Measurements from ENCODE around the gene SPRR2D. TPM values are rescaled to one million over a fixed set of nuclear protein-coding genes. Genes with fewer than 3 reads are reported as not detected.

The SPRR2D gene
- total and polyA plus RNA-seq, 10 of the 15 experiments (the other 5 are each of a cell fraction or from before 2014, with no cell fraction given) = 0.44 TPM; not detected in 9

DNA sequence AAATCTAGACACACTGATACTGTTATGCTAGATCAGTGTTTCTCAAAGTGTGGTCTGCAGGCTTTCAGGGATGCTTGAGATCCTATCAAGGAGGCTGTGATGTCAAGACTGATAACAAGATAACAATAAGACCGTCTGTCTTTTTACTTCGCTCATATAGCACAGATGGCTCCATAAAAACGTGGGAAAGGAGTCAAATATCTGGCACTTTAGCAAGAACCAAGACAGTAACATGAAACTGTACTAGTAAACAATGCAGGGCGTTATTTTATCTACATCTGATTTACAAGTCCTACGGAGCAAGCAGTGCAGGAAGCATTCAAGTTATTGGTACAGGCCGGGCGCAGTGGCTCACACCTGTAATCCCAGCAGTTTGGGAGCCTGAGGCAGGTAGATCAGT lies 43.0 kb downstream of the SPRR2D start:
- no peak overlapping the region for H2AFZ ChIP-seq (ENCODE audit: control insufficient read depth, low read depth, low read length)
- no peak overlapping the region for H3K9ac ChIP-seq (ENCODE audit: control insufficient read depth, insufficient read depth, low read length)
- intact Hi-C loops (cut with micrococcal nuclease; ENCODE audit: unreplicated experiment) (no loop called here), in situ Hi-C loops (cut with MboI) (no loop called here)
- WGBS (ENCODE audit: insufficient coverage, insufficient replicate concordance, low lambda C conversion rate, missing lambda C conversion rate) = 20% methylated on average over 7 of the region's 7 CpGs
- H3K4me2 ChIP-seq (ENCODE audit: control insufficient read depth, insufficient read depth) = no peak overlapping the region
- ChIA-PET RAD21 (ENCODE audit: unreplicated experiment) (no interaction called here), POLR2A (no interaction called here), CTCF (no interaction called here), SMC1A (ENCODE audit: uncharacterized antibody, unreplicated experiment) (no interaction called here)
- no peaks in the 10 kb centered on the region for H3K36me3 ChIP-seq (ENCODE audit: control insufficient read depth in 2 of 2, insufficient read depth in 2 of 2, low read length in 1 of 2)
- BruUV-seq (replicated peaks) = no TSS peak
- DNase-seq (ENCODE audit: low read depth, low spot score) = no peak
- no peak overlapping the region for H3K4me3 ChIP-seq
- no peak overlapping the region for H3K27ac ChIP-seq (ENCODE audit: control insufficient read depth, insufficient read depth)
- no peak for FAIRE-seq
- no peaks in the 10 kb centered on the region for H3K4me1 ChIP-seq (ENCODE audit: control insufficient read depth, insufficient read depth, low read length)
- H3K79me2 ChIP-seq (ENCODE audit: control insufficient read depth, insufficient read depth, low read length) = no peaks in the 10 kb centered on the region
- ATAC-seq = no peak
- no peaks in the 10 kb centered on the region for H4K20me1 ChIP-seq (ENCODE audit: control insufficient read depth, insufficient read depth)
- H3K27me3 ChIP-seq (replicated peaks in 1 of 2; ENCODE audit: control insufficient read depth in 2 of 2, insufficient read depth in 2 of 2, low read length in 1 of 2) = no peaks in the 10 kb centered on the region; a peak in 1 of 4 replicates
- TF ChIP-seq ATF7 (IDR thresholded peaks at IDR 0.05; ENCODE audit: low read depth) = no peak
- TF ChIP-seq, protein P1, sequence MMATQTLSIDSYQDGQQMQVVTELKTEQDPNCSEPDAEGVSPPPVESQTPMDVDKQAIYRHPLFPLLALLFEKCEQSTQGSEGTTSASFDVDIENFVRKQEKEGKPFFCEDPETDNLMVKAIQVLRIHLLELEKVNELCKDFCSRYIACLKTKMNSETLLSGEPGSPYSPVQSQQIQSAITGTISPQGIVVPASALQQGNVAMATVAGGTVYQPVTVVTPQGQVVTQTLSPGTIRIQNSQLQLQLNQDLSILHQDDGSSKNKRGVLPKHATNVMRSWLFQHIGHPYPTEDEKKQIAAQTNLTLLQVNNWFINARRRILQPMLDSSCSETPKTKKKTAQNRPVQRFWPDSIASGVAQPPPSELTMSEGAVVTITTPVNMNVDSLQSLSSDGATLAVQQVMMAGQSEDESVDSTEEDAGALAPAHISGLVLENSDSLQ (IDR thresholded peaks at IDR 0.05) = no peak
- TF ChIP-seq KAT2A (conservative IDR thresholded peaks at IDR 0.05; ENCODE audit: control insufficient read depth, low read depth, low read length) = no peak
- TF ChIP-seq ELK1 (IDR thresholded peaks at IDR 0.05; ENCODE audit: low read depth, low read length) = no peak
- no peak for TF ChIP-seq ZNF384 (IDR thresholded peaks at IDR 0.05; ENCODE audit: borderline replicate concordance, low read depth, low read length)
- no peak for TF ChIP-seq EZH2 (IDR thresholded peaks at IDR 0.05; ENCODE audit: borderline replicate concordance, control insufficient read depth, low read depth, low read length)
- TF ChIP-seq NFYB (IDR thresholded peaks at IDR 0.05; ENCODE audit: insufficient read depth, low read depth, low read length) = no peak
- TF ChIP-seq MYC (IDR thresholded peaks at IDR 0.05; ENCODE audit: insufficient read depth, insufficient read length, insufficient replicate concordance, low read length, severe bottlenecking) = no peak
- TF ChIP-seq FOXK2 (IDR thresholded peaks at IDR 0.05) = no peak
- no peaks in the 10 kb centered on the region for H3K9me3 ChIP-seq (replicated peaks; ENCODE audit: control insufficient read depth, insufficient read depth, low read length)
